CD4-positive, CD25-positive, alpha-beta regulatory T cell (primary cell): Measurements from ENCODE around the gene LRP3. TPM values are rescaled to one million over a fixed set of nuclear protein-coding genes. Genes with fewer than 3 reads are reported as not detected.

Experiments used
- polyA plus RNA-seq, 4 donors: library from polyadenylated mRNA; unstranded; fragments of 300-500 nt; fragmentation: Illumina TruSeq; gene quantifications; one replicate each; pipeline ENCODE4 v1.2.3, GENCODE V29; 2021
- total RNA-seq: library from RNA; stranded (reverse); gene quantifications from one replicate; pipeline ENCODE4 v1.2.3, GENCODE V29; 2022

LRP3 gene
- total and polyA plus RNA-seq, 5 donors from 2014 or later, result not detected

Other genes with a start within 250 kb of the LRP3 start
- gene CEP89, start 222.4 kb upstream of the LRP3 start, total RNA-seq, result 10.8 TPM
- 10 to 100 TPM in 2 of 4 donors, 1 to 10 TPM in 2; 8.7 to 11.3 (median 9.7) TPM for gene CEP89, start 222.4 kb upstream of the LRP3 start, polyA plus RNA-seq
- 1.2 TPM for gene FAAP24, start 222.1 kb upstream of the LRP3 start, total RNA-seq
- gene FAAP24, start 222.1 kb upstream of the LRP3 start, polyA plus RNA-seq, result 1 to 10 TPM; 2.3 to 3.4 (median 3.2) TPM
- 0.37 TPM for gene RHPN2, start 129.4 kb upstream of the LRP3 start, total RNA-seq
- under 1 TPM; 0.17 to 0.76 (median 0.31) TPM for gene RHPN2, start 129.4 kb upstream of the LRP3 start, polyA plus RNA-seq
- 9.6 TPM for gene GPATCH1, start 113.1 kb upstream of the LRP3 start, total RNA-seq
- 1 to 10 TPM; 3.9 to 7.0 (median 4.8) TPM for gene GPATCH1, start 113.1 kb upstream of the LRP3 start, polyA plus RNA-seq
- gene WDR88, start 62.2 kb upstream of the LRP3 start, total RNA-seq, result not detected
- under 1 TPM in 2 of 4 donors, not detected in 2; 0.09 to 0.24 TPM for gene WDR88, start 62.2 kb upstream of the LRP3 start, polyA plus RNA-seq
- not detected for gene SLC7A10, start 31.5 kb downstream of the LRP3 start, total RNA-seq
- gene SLC7A10, start 31.5 kb downstream of the LRP3 start, polyA plus RNA-seq, result under 1 TPM in 2 of 4 donors, not detected in 2; 0.15 to 0.19 TPM
- gene CEBPA, start 108.2 kb downstream of the LRP3 start, total RNA-seq, result 3.8 TPM
- gene CEBPA, start 108.2 kb downstream of the LRP3 start, polyA plus RNA-seq, result 1 to 10 TPM in 3 of 4 donors, under 1 TPM in 1; 0.72 to 3.5 (median 1.5) TPM
- 19.9 TPM for gene CEBPG, start 179.4 kb downstream of the LRP3 start, total RNA-seq
- 10 to 100 TPM; 10.5 to 16.4 (median 13.2) TPM for gene CEBPG, start 179.4 kb downstream of the LRP3 start, polyA plus RNA-seq